Karpas-422 (cell line): ENCODE measurements around the gene AK9. TPM values are rescaled to one million over a fixed set of nuclear protein-coding genes. Genes with fewer than 3 reads are reported as not detected.

ENCODE experiments used
- DNase-seq: peaks from one replicate; pipeline ENCODE4 v3.0.0-alpha.2; 2015
- H2AFZ ChIP-seq: fragments of 200-600 bp; sonication (generic); 2 replicates; pipeline ENCODE4 v1.6.1; 2014; ENCODE audit warnings: antibody characterized with exemption, low read length, mixed read lengths
- H3K27ac ChIP-seq: fragments of 200-600 bp; sonication (generic); 2 replicates; pipeline ENCODE4 v1.5.1; 2014; ENCODE audit warnings: mild to moderate bottlenecking, low read length, moderate library complexity
- H3K27me3 ChIP-seq: fragments of 200-600 bp; sonication (generic); 2 replicates; pipeline ENCODE4 v1.6.1; 2014; ENCODE audit warnings: low read length, mixed read lengths
- H3K36me3 ChIP-seq: fragments of 200-600 bp; sonication (generic); 2 replicates; pipeline ENCODE4 v1.6.1; 2014; ENCODE audit warnings: low read length, mixed read lengths; ENCODE audit not compliant: insufficient read depth
- H3K4me1 ChIP-seq: fragments of 200-600 bp; sonication (generic); 2 replicates; pipeline ENCODE4 v1.6.1; 2014; ENCODE audit warnings: mild to moderate bottlenecking, low read length, mixed read lengths
- H3K4me2 ChIP-seq: fragments of 200-600 bp; sonication (generic); 2 replicates; pipeline ENCODE4 v1.6.1; 2014; ENCODE audit warnings: low read length, low read depth, mild to moderate bottlenecking; ENCODE audit not compliant: poor library complexity, severe bottlenecking
- H3K4me3 ChIP-seq: fragments of 200-600 bp; sonication (generic); 2 replicates; pipeline ENCODE4 v1.5.1; 2014; ENCODE audit warnings: mild to moderate bottlenecking, antibody characterized with exemption, low read length, mixed read lengths
- H3K79me2 ChIP-seq: fragments of 200-600 bp; sonication (generic); 2 replicates; pipeline ENCODE4 v1.6.1; 2014; ENCODE audit warnings: mild to moderate bottlenecking, low read length, mixed read lengths
- H3K9ac ChIP-seq: fragments of 200-600 bp; sonication (generic); 2 replicates; pipeline ENCODE4 v1.6.0; 2014; ENCODE audit warnings: low read length
- H3K9me2 ChIP-seq: fragments of 200-600 bp; sonication (generic), shearing (Covaris generic); replicated peaks from 2 replicates; pipeline ENCODE4 v1.6.0; 2014; ENCODE audit warnings: mild to moderate bottlenecking, low read length, moderate library complexity; ENCODE audit not compliant: insufficient read depth
- H3K9me3 ChIP-seq: fragments of 300-700, 200-600 bp; sonication (generic); 2 replicates; pipeline ENCODE4 v1.6.1; 2014; ENCODE audit warnings: low read length, mixed read lengths
- H4K20me1 ChIP-seq: fragments of 200-600 bp; sonication (generic); 2 replicates; pipeline ENCODE4 v1.6.1; 2014; ENCODE audit warnings: mild to moderate bottlenecking, antibody characterized with exemption, low read length, low read depth; ENCODE audit not compliant: insufficient read depth
- total RNA-seq: library from RNA; depleted of rRNA; stranded (reverse); fragments of >200 nt; shearing (Covaris generic); gene quantifications from 2 replicates; pipeline ENCODE4 v1.2.3, GENCODE V29; 2014; ENCODE audit warnings: low replicate concordance

The AK9 gene
- total RNA-seq, 1 experiment from 2014 or later = 2.9 TPM

DNA sequence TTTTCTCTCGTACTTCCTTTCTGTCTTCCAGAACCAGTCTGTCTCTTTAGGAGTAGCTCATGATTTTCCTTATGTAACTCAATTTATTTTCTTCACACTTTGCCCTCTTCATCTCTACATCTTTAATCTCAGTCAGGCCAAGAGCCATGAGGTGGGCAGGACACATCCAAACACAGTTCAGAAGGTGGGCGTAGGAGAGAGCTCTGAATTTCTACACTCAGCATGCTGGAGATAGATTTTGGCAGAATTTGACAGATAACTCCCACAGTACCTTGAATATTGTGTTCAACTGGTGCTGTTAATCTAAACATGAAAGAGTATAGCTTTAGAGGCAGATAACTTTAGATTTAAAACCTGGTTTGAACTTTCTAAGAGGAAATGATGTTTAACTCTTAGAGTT is 184.2 kb downstream of the AK9 start:
- H3K27me3 ChIP-seq = no peaks in the 10 kb centered on the region
- H3K9me2 ChIP-seq = no peaks in the 10 kb centered on the region
- no peak overlapping the region for H3K4me3 ChIP-seq
- H3K79me2 ChIP-seq = no peaks in the 10 kb centered on the region
- H3K36me3 ChIP-seq = no peaks in the 10 kb centered on the region
- H4K20me1 ChIP-seq = no peaks in the 10 kb centered on the region
- H3K9me3 ChIP-seq = no peaks in the 10 kb centered on the region
- no peak overlapping the region for H2AFZ ChIP-seq
- peaks cover 8% of the 10 kb centered on the region for H3K4me1 ChIP-seq
- no peak overlapping the region for H3K9ac ChIP-seq
- no peak overlapping the region for H3K27ac ChIP-seq
- H3K4me2 ChIP-seq = no peak overlapping the region
- no peak for DNase-seq

DNA sequence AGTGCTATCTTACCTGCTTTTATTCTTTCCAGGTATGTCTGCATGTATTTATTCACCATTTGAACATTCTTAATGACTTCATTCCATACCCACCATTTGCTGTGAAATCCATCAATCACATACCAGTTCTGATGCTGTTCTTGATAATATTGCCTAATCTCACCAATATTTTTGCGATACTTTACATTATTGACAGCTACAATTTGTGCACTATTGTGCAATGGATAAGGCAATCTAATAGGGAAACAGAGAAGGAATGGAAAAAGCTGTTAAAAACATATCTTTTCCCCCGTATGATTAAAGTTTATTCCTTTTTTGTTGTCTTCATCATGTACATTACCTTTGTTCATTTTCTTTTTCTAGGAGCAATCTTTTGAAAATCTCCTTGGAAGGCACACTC is 184.7 kb downstream of the AK9 start:
- Histone ChIP-seq H3K4me1 (peaks cover 8% of the 10 kb centered on the region), H4K20me1 (no peaks in the 10 kb centered on the region), H3K9me2 (no peaks in the 10 kb centered on the region), H3K27ac (no peak overlapping the region), H3K9me3 (no peaks in the 10 kb centered on the region), H3K36me3 (no peaks in the 10 kb centered on the region), H3K9ac (no peak overlapping the region), H3K27me3 (no peaks in the 10 kb centered on the region), H3K4me3 (no peak overlapping the region), H3K4me2 (no peak overlapping the region), H3K79me2 (no peaks in the 10 kb centered on the region), H2AFZ (no peak overlapping the region)
- no peak for DNase-seq

DNA sequence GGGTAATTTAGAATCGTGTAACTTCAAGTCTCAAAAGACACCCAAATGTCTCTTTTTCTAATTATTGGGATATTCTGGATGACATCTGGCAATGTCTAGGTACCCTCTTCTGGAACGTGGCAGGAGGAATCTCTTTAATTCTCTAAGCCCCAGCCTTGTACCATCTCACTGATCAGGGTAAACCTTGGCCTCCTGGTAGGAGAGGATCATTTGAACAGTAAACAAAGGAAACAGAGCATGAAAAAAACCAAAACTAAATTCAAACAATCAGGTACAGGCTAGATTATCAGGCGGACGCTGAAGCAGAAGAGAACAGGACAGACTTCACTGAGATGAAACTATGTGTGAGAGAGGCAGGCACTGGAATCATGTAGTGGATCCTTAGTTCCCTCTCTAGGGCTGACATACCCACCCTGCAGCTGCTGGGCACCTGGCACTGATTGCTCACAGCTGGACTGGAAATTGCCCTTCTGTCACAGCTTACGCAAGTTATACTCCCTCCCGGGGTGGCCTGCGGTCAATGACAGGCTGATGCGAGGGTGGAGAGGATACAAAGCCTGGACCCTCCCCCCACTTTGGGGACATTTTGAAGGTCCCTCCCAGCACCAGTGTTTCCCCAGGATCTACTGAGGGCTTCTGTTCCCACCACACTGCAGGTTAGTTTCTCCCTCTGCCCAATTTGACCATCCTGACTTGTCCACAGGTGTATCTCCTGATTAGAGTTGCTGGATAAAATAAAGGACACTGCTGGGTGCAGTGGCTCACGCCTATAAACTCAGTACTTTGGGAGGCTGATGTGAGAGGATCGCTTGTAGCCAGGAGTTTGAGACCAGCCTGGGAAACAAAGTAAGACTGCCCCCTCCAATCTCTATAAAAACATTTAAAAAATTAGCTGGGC is 187.4 kb downstream of the AK9 start:
- no peaks in the 10 kb centered on the region for H3K79me2 ChIP-seq
- H3K27ac ChIP-seq = no peak overlapping the region
- peaks cover 7% of the 10 kb centered on the region for H3K4me1 ChIP-seq
- no peaks in the 10 kb centered on the region for H3K27me3 ChIP-seq
- H3K4me2 ChIP-seq = no peak overlapping the region
- H4K20me1 ChIP-seq = no peaks in the 10 kb centered on the region
- no peak for DNase-seq
- no peak overlapping the region for H3K9ac ChIP-seq
- H3K4me3 ChIP-seq = no peak overlapping the region
- no peaks in the 10 kb centered on the region for H3K36me3 ChIP-seq
- H3K9me3 ChIP-seq = no peaks in the 10 kb centered on the region
- H3K9me2 ChIP-seq = no peaks in the 10 kb centered on the region
- H2AFZ ChIP-seq = no peak overlapping the region

DNA sequence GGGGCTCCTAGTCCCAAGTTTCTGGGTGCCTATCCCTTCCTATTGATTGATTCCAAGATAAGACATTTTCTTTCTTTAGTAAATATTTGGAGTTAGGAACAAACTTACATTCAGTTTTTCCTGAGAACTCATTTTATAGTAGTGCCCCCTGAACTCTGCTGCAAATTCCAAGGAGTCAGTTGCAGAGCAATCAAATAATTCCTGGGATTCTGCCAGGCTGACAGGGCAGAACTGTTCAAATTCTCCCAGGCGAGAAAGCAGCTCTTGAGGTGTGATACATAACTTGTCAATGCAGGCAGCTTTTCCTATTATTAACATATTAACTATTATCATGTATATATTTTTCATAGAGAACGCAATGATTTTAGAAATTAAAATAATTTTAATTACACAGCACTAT is 192.1 kb downstream of the AK9 start:
- H3K4me2 ChIP-seq = no peak overlapping the region
- no peaks in the 10 kb centered on the region for H4K20me1 ChIP-seq
- DNase-seq = no peak
- no peaks in the 10 kb centered on the region for H3K27me3 ChIP-seq
- no peaks in the 10 kb centered on the region for H3K9me3 ChIP-seq
- H2AFZ ChIP-seq = no peak overlapping the region
- H3K4me1 ChIP-seq = peaks cover 5% of the 10 kb centered on the region
- H3K9me2 ChIP-seq = no peaks in the 10 kb centered on the region
- H3K9ac ChIP-seq = no peak overlapping the region
- no peak overlapping the region for H3K27ac ChIP-seq
- H3K79me2 ChIP-seq = no peaks in the 10 kb centered on the region
- H3K36me3 ChIP-seq = no peaks in the 10 kb centered on the region
- H3K4me3 ChIP-seq = no peak overlapping the region

DNA sequence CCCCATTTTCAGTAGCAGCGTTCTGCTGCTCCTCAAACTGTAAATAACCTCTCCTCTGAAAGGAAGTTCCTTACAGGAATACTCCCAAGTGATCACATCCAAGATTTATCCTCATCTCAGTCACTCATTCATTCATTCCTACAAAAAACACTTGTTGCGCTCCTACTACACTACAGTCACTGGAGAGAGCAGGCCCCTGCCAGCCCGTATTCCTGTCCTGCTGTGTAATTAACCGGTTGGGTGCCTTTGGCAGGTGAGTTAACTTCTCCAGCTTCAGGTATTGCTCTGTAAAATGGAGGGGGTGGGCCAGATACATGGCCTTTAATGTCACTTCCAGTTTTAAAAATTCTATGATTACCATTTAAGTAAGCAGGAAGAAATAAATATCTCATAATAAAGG is 192.9 kb downstream of the AK9 start:
- Histone ChIP-seq H3K36me3 (no peaks in the 10 kb centered on the region), H3K9me2 (no peaks in the 10 kb centered on the region), H3K4me1 (peaks cover 13% of the 10 kb centered on the region), H3K27me3 (no peaks in the 10 kb centered on the region), H3K79me2 (no peaks in the 10 kb centered on the region), H4K20me1 (no peaks in the 10 kb centered on the region), H3K9me3 (no peaks in the 10 kb centered on the region), H2AFZ (no peak overlapping the region), H3K4me2 (no peak overlapping the region), H3K27ac (no peak overlapping the region), H3K4me3 (no peak overlapping the region), H3K9ac (no peak overlapping the region)
- no peak for DNase-seq

DNA sequence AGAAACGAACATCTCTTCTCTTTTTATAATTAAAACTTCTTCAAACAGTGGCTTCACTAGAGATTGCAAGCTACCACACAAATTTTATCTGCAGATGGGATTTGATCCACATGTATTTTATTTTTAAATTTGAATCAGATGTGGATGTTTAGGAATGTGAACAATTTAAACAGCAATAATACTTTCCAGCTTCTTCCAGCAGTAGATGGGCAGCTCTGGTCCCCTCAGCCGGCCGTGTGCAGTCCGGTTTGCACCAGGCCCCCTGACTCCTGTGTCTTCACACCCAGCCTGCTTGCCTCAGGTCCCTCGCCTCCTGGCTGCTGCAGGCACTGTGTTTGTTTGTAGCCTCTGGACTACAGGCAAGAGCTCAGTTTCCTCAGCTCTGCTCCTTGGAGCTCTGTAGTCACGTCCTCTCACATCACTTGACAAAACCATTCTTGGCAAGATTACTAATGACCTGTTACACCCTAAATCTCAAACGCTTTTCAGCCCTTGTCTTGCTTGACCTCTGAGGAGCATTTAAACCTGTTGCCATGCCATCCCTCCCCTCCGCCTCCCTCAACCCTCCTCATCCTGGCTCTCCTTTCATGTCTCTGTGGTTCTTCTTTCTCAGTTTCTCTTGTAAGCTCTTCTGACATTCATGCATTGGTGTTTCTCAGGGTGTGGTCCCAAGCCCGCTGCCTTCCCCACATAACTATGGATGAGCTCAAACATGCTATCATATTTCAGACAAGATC is 194.8 kb downstream of the AK9 start:
- Histone ChIP-seq H3K36me3 (no peaks in the 10 kb centered on the region), H3K9me2 (no peaks in the 10 kb centered on the region), H3K9me3 (no peaks in the 10 kb centered on the region), H3K4me3 (no peak overlapping the region), H3K27me3 (no peaks in the 10 kb centered on the region), H3K27ac (no peak overlapping the region), H3K9ac (no peak overlapping the region), H3K79me2 (no peaks in the 10 kb centered on the region), H3K4me1 (peaks cover 27% of the 10 kb centered on the region), H3K4me2 (no peak overlapping the region), H2AFZ (no peak overlapping the region), H4K20me1 (no peaks in the 10 kb centered on the region)
- no peak for DNase-seq

DNA sequence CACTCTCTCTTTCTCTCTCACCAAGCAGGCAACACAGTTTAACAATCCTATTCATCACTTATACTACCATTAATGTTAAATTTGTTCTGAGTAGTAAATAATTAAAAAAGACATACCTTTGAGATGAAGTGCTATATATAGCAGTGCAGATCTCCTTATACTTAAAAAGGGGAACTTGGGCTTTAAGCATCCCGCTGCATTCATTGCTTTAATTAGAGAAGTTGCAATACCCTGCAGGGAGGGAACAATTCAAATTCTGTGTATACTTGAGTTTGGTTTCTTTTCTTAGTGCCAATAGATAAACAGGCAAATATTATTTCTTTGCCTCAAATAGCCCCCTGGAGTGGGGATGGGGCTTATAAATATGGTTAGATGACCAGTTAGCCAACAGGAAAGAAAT is 197.1 kb downstream of the AK9 start:
- Histone ChIP-seq H3K9ac (no peak overlapping the region), H3K4me2 (peak overlapping the region; percentile 30), H3K4me1 (peaks cover 33% of the 10 kb centered on the region), H3K9me2 (no peaks in the 10 kb centered on the region), H3K4me3 (no peak overlapping the region), H2AFZ (no peak overlapping the region), H3K27me3 (no peaks in the 10 kb centered on the region), H3K9me3 (no peaks in the 10 kb centered on the region), H3K27ac (no peak overlapping the region), H3K36me3 (no peaks in the 10 kb centered on the region), H3K79me2 (no peaks in the 10 kb centered on the region), H4K20me1 (no peaks in the 10 kb centered on the region)
- DNase-seq = peak; percentile 57

DNA sequence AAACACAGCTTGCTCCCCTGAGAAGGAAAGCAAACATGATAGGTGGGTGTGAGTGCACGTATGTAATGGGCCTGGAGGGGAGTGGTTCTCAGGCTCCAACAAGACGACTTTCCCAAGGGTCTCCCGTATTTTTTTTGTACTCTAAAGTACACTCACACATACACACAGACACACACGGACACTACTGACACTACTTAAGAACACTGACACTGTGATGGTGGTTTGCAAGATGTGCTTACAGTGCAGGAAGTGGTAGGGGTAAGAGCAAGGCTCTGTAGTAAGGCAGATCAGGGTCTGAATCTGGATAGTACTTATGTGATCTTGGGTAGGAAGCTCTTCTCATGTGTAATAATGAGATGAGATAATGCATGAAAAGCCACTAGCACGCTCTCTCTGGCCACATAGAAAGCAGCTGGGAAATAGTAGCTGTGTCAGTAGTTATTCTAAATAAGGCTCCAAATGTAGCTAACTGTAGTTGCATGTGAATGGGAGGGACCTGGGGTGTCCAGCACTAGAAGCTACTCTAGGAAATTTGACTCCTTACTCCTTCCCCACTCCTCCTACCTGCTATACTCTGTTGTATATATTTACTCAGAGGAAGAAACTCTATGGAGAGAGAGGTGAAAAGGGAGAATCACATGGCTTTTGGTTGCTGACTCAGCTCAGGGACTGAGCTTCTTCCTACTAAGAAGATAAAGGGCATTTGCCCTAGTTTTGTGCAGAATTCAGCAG is 199.6 kb downstream of the AK9 start:
- Histone ChIP-seq H3K9me3 (no peaks in the 10 kb centered on the region), H3K4me3 (no peak overlapping the region), H3K79me2 (no peaks in the 10 kb centered on the region), H3K27me3 (no peaks in the 10 kb centered on the region), H2AFZ (peak overlapping the region; percentile 69; the same call in 1 of the 2 replicates), H3K4me1 (peaks cover 33% of the 10 kb centered on the region), H4K20me1 (no peaks in the 10 kb centered on the region), H3K9ac (no peak overlapping the region), H3K9me2 (no peaks in the 10 kb centered on the region), H3K4me2 (peak overlapping the region; percentile 8), H3K27ac (no peak overlapping the region), H3K36me3 (no peaks in the 10 kb centered on the region)
- DNase-seq = peak; percentile 48
